HT1080 (cell line): ENCODE measurements around the gene SLC46A1. TPM values are rescaled to one million over a fixed set of nuclear protein-coding genes. Genes with fewer than 3 reads are reported as not detected.
A peak's percentile ranks its signal among the peaks of the same experiment; 100 is the strongest.

Experiments
- DNase-seq: peaks from one replicate; pipeline ENCODE4 v3.0.0-alpha.2; 2015; ENCODE audit warnings: low read depth
- total RNA-seq: library from RNA; depleted of rRNA; stranded (reverse); fragments of >200 nt; shearing (Covaris generic); gene quantifications from 2 replicates; pipeline ENCODE4 v1.2.3, GENCODE V29; 2014

The SLC46A1 gene
- total RNA-seq, 1 experiment from 2014 or later, result 2.2 TPM

- DNase-seq, result no peak
Observed at GRCh38 chr17:28384281-28385036, 21.6 kb downstream of the SLC46A1 start.

- no peak for DNase-seq
Observed at GRCh38 chr17:28381141-28381825, 24.7 kb downstream of the SLC46A1 start.

- DNase-seq, result peak; percentile 52
Observed at GRCh38 chr17:28379814-28380801, 25.9 kb downstream of the SLC46A1 start.

DNA sequence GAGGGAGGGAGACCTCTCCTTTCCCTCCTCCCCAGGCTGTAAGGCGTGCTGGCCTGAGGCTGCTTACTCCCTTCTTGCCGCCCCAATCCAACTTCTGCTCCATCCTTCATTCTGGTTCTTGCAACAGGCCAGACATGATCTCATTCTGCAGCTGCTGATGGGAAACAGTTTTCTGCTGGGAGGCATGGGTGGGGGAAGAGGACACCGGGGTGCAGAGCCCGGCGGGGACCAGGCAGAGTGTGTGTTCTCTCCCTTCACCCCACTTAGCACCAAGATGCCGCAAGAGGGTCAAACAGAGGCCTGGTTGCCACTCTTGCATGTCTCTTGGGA lies 33.1 kb downstream of the SLC46A1 start:
- no peak for DNase-seq

DNA sequence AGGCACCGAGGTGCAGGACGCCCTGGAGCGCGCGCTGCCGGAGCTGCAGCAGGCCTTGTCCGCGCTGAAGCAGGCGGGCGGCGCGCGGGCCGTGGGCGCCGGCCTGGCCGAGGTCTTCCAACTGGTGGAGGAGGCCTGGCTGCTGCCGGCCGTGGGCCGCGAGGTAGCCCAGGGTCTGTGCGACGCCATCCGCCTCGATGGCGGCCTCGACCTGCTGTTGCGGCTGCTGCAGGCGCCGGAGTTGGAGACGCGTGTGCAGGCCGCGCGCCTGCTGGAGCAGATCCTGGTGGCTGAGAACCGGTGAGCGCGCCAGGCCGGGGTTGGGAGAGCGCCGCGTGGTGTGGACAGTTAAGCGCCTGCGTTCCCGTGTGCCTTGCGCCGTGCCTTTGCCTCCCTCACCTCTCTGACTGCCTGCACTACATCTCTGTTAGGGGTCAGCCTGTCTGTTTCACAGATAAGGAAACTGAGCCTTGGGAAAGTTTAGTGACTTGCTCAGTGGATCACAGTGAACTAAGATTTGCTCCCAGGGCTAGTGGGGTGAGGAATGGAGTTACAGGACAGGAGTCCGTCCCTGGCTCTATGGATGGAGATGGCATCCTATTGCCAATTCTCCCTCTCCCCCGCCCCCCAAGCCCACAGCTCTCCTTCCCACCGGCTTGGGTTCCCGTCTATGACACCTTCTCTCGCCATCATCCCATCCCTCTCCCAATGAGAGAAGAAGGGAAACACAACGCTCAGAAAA lies 33.6 kb downstream of the SLC46A1 start:
- no peak for DNase-seq

- DNase-seq, result peak; percentile 81
Observed at GRCh38 chr17:28371245-28372202, 34.5 kb downstream of the SLC46A1 start, which contains the start of gene SARM1. TSS of gene SARM1 (plus strand) at chr17:28371694. CDS start at chr17:28372033, 339 bp downstream.

DNA sequence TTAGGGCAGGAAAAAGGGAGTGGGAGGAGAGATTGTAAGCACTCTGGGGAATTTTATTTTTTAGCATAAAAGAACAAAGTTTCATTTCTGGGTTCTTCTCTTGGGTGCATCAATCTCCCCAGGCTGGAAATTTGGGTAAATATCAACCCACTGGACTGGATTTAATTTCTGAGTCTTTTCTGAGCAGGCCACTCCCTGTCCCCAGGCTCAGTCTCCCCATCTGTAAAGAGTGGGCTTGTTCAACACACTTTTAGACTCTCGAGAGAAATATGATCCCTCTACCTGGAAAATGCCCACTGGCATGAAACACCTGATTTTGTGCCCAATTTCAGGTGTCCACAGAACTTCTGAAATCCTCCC lies 35.3 kb downstream of the SLC46A1 start:
- DNase-seq, result no peak

DNA sequence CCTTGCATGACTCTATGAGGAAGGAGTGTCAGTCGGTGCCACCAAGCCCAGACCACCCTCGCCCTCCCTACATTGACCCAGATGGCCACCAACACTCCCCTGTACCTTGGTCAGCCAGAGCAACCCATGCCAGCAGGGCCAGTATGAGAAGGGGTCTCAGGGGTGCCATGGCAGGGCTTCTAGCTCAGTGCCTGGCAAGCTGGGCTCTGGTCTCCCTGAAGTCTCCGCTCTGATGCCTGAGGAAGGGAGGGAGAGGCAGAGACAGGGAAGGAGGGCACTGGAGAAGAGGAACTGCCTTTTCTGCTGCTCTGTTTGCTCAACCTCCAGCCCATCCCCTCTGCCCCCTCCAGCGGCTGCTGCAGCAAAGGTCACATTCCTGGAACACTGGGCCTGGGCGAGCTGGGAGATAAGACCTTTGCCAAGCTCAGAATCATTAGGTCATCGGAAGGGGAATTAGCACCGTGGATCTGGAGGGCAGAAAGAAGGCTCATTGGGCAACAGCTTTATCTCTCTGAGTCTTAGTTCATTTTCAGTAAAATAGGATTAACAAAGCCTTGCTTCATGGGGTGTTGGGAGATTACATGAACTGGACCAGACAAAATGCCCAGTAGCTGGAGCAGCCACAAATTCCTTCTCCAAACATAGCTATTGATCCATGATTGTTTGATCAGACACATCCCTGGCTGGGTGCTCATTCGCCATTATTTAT lies 35.8 kb downstream of the SLC46A1 start, which contains the start of gene VTN:
TSS of gene VTN (minus strand) at position 273 of the 709 bp plus-strand sequence. CDS start at position 169, 104 bp downstream.
- DNase-seq, result no peak

DNA sequence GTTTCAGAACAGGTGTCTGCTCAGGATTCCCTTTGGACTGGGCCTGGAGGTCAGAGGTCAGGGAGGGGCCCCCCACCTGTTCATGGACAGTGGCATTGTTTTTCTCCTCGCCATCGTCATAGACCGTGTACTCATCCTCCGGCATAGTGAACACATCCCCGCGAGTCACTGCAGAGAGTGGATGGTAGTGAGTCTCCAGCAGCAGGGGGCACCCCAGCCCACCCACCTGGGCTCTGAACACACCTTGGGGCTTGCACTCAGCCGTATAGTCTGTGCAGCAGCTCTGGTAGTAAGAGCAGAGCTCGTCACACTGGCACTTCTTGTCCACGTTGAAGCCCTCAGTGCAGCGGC lies 36.4 kb downstream of the SLC46A1 start:
- DNase-seq, result no peak

GRCh38 chr17:28368915-28369683 lies 36.9 kb downstream of the SLC46A1 start:
- DNase-seq, result no peak

DNA sequence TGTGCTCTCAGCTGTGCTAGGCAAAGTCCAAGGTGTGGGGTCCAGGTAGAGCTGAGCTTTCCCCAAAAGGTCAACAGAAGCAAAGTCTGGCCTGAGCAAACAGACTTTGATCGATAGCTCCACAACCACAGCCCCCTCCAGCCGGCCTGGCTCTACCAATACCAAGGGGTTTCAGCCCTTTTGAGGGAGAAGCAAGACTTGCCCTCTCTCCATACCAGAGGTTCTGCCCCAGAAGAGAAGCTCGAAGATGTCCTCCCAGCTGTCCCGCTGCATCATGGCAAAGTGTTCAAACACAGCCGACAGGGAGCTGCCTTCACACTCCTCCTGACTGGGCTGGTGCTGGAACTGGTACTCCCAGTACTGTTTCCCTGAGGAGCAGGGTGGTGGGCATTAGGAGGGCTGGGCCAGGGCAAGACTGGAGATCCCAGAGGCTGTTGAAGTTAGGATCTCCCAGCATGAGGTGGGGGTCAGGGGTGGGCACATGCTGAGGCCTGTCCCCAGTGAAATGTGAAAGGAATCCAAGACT lies 37.6 kb downstream of the SLC46A1 start:
- no peak for DNase-seq

GRCh38 chr17:28367641-28368305 lies 38.2 kb downstream of the SLC46A1 start:
- no peak for DNase-seq

GRCh38 chr17:28366605-28367004 lies 39.4 kb downstream of the SLC46A1 start:
- DNase-seq, result no peak

GRCh38 chr17:28365487-28365886 lies 40.5 kb downstream of the SLC46A1 start:
- DNase-seq, result no peak

DNA sequence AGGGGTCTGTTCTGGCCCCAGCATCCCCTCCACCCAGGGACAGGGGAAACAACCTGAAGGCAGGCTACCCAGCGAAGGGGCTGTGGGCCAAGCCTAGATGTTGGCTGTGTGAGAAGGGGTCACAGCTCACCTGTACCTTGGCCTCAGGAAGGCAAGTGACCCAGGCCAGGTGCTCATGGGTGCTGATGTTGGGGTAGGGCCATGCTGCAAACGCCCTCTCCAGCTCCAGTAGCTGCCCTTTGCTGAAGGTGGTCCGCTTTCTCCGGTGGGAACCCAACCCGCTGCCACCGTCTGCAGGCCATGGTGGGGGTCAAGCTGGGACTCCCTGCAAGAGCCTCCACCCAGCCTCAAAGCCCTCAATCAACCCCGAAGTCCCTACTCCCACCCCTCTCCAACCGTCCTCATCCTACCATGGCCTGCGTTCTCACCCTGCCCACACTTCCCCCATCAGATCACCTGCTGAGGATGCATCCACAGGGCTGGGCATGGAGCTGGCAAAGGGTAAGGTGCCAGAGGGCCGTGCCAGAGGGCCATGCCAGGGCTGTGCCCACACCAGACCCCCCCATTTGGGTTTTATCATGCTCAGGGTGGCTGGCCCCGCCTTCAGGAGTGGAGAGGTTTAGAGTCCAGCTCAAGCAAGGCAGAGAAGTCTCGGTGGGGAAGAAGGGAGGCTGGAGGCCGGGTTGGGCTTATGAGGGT lies 41.2 kb downstream of the SLC46A1 start, which contains the start of gene SEBOX:
TSS of gene SEBOX (minus strand) at position 535 of the 699 bp plus-strand sequence. CDS start at position 487, 48 bp downstream.
- DNase-seq, result no peak

DNA sequence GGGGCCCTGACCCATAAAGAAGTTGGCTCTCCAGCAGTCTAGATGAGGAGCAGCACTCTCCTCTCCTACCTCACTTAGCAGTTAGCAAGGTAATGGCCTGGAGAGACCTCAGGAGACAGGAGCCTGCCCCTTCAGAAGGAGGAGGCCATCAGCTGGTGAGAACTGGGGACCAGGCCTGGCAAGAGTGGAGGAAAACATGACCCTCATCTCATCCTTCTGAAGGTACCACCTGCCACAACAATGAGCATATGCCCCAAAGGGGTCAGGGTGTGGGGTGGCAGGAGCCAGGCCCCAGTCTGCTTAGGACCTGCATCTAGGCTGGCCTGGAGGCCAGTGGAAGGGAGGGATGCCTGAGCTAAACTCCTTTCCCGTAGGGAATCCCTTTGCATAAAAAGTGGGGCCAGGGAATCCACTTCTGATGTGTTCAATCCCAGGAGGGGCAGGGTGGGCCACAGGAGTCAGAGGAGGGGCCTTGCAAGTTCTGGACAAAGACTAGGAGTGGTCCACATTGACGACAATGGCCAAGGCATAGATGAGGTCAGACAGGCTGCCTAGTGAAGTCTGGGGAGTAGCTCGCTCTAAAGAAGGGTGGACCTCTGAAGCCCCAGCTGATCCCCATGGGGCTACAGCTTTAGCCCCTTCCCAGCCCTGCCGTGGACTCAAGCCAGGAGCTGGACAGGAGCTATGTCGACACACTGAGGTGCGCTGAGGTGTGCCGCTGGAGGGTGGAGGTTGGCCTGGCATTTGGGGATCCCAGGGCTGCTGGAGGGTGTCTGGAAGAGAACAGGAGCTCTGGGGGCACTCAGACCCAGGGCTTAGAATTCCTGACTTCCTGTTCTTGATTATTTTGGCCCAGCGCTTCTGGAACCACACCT lies 42.0 kb downstream of the SLC46A1 start:
- no peak for DNase-seq
